Fibroblast of lung (primary cell): ENCODE measurements around the gene EEF1A2. TPM values are rescaled to one million over a fixed set of nuclear protein-coding genes. Genes with fewer than 3 reads are reported as not detected.

Source experiments
- DNase-seq, 2 donors: peaks; one replicate each; pipeline versions ENCODE4 v3.0.0 to v3.0.0-alpha.2; 2010; ENCODE audit warnings: low read depth in 2 of 2
- H2AFZ ChIP-seq: 2 replicates; pipeline ENCODE4 v1.5.1; 2012; ENCODE audit warnings: low read length, control low read depth, inconsistent platforms
- H3K27ac ChIP-seq: 2 replicates; pipeline ENCODE4 v1.5.1; 2011; ENCODE audit warnings: low read length, control low read depth; ENCODE audit not compliant: insufficient read depth
- H3K27me3 ChIP-seq: 2 replicates; pipeline ENCODE4 v1.5.1; 2011; ENCODE audit warnings: mild to moderate bottlenecking, low read length; ENCODE audit not compliant: control insufficient read depth, insufficient read depth
- H3K36me3 ChIP-seq: 2 replicates; pipeline ENCODE4 v1.5.1; 2011; ENCODE audit warnings: low read length; ENCODE audit not compliant: control insufficient read depth, insufficient read depth
- H3K4me1 ChIP-seq: 2 replicates; pipeline ENCODE4 v1.5.1; 2011; ENCODE audit warnings: low read length; ENCODE audit not compliant: control insufficient read depth, insufficient read depth; ENCODE audit errors: extremely low read depth
- H3K4me2 ChIP-seq: 2 replicates; pipeline ENCODE4 v1.5.1; 2011; ENCODE audit warnings: low read length, control low read depth; ENCODE audit not compliant: insufficient read depth; ENCODE audit errors: extremely low read depth
- H3K4me3 ChIP-seq, 4 experiments: fragments of 200-600 bp in 1 of 4; sonication (generic) in 1 of 4; replicated peaks in 1 of 4; 2 replicates each; pipeline ENCODE4 v1.5.1; 2011 to 2016; ENCODE audit warnings: low read length in 4 of 4, low read depth in 3 of 4, mild to moderate bottlenecking in 3 of 4, control low read depth in 2 of 4, inconsistent platforms in 1 of 4, mixed read lengths in 1 of 4; ENCODE audit not compliant: insufficient read depth in 1 of 4; ENCODE audit errors: control extremely low read depth in 1 of 4
- H3K79me2 ChIP-seq: 2 replicates; pipeline ENCODE4 v1.5.1; 2012; ENCODE audit warnings: mild to moderate bottlenecking, low read length, inconsistent platforms; ENCODE audit not compliant: control insufficient read depth, insufficient read depth
- H3K9ac ChIP-seq: 2 replicates; pipeline ENCODE4 v1.5.1; 2011; ENCODE audit warnings: mild to moderate bottlenecking, low read length, control low read depth; ENCODE audit not compliant: insufficient read depth
- H3K9me3 ChIP-seq: 2 replicates; pipeline ENCODE4 v1.5.1; 2012; ENCODE audit warnings: low read depth, low read length; ENCODE audit not compliant: control insufficient read depth, insufficient read depth
- H4K20me1 ChIP-seq: 2 replicates; pipeline ENCODE4 v1.5.1; 2011; ENCODE audit warnings: low read length; ENCODE audit not compliant: control insufficient read depth, insufficient read depth; ENCODE audit errors: extremely low read depth
- EZH2 ChIP-seq: IDR thresholded peaks from 2 replicates; pipeline ENCODE4 v1.5.1; 2012; ENCODE audit warnings: low read length, control low read depth, mild to moderate bottlenecking; ENCODE audit errors: missing control alignments
- polyA plus RNA-seq, 2 donors: library from polyadenylated mRNA; depleted of rRNA in 1 of 2; stranded (reverse) in 1 of 2; unstranded in 1 of 2; fragments of >200 nt; gene quantifications; 2 replicates each; pipeline ENCODE4 v1.2.1, GENCODE V29; 2011 to 2012; ENCODE audit warnings: missing spikeins in 1 of 2
- total RNA-seq: library from RNA; depleted of rRNA; stranded (reverse); fragments of >200 nt; gene quantifications from 2 replicates; pipeline ENCODE4 v1.2.1, GENCODE V29; 2014
- TF ChIP-seq, protein P1 (sequence below), 2 donors: IDR thresholded peaks in 1 of 2; conservative IDR thresholded peaks in 1 of 2; 1 replicate in 1 of 2; 2 replicates in 1 of 2; pipeline ENCODE4 v1.5.1; 2011 to 2012; ENCODE audit warnings: low read length in 2 of 2, control low read depth in 1 of 2, inconsistent platforms in 1 of 2, low read depth in 1 of 2, mild to moderate bottlenecking in 1 of 2

The EEF1A2 gene
- total and polyA plus RNA-seq, 2 donors (not counting 1 experiment from before 2014, with no cell fraction given) = 0.16 to 1.7 TPM

DNA sequence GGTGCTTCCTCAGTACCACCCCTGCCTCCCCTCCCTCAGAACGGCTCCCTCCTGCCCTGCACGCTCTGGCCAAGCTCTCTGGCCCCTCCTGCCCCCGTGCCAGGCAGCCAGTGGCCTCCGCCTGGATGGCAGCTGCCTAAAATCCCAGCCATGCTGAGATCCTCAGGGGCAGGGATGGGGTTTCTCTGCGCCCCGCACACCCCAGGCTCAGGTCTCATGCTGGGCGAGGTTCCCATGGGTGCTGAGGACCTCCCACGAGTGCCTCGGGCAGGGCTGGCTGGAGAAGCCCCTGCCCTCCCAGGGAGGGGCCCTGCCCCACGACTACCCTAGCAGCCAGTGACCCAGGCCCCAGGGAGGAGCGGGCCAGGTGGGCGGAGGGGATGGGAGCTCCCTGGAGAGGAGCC is 35.5 kb upstream of the EEF1A2 start:
- Histone ChIP-seq H2AFZ (no peak overlapping the region), H4K20me1 (no peaks in the 10 kb centered on the region), H3K4me3 (no peak overlapping the region), H3K9ac (no peak overlapping the region), H3K9me3 (no peaks in the 10 kb centered on the region), H3K79me2 (no peaks in the 10 kb centered on the region), H3K4me2 (no peak overlapping the region), H3K4me1 (peaks cover 5% of the 10 kb centered on the region), H3K27ac (no peak overlapping the region), H3K36me3 (no peaks in the 10 kb centered on the region), H3K27me3 (peaks cover 7% of the 10 kb centered on the region)
- TF ChIP-seq, protein P1, sequence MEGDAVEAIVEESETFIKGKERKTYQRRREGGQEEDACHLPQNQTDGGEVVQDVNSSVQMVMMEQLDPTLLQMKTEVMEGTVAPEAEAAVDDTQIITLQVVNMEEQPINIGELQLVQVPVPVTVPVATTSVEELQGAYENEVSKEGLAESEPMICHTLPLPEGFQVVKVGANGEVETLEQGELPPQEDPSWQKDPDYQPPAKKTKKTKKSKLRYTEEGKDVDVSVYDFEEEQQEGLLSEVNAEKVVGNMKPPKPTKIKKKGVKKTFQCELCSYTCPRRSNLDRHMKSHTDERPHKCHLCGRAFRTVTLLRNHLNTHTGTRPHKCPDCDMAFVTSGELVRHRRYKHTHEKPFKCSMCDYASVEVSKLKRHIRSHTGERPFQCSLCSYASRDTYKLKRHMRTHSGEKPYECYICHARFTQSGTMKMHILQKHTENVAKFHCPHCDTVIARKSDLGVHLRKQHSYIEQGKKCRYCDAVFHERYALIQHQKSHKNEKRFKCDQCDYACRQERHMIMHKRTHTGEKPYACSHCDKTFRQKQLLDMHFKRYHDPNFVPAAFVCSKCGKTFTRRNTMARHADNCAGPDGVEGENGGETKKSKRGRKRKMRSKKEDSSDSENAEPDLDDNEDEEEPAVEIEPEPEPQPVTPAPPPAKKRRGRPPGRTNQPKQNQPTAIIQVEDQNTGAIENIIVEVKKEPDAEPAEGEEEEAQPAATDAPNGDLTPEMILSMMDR (conservative IDR thresholded peaks at IDR 0.05 in 1 of 2, IDR thresholded peaks at IDR 0.05 in 1 of 2; ENCODE audit: low read depth in 1 of 2, low read length in 2 of 2) = no peak
- no peak for TF ChIP-seq EZH2
- no peak for DNase-seq

GRCh38 chr20:63533871-63534393 is 35.0 kb upstream of the EEF1A2 start:
- no peak overlapping the region for H3K4me3 ChIP-seq
- no peak for DNase-seq

GRCh38 chr20:63533388-63533787 is 34.5 kb upstream of the EEF1A2 start:
- no peak for DNase-seq
- no peaks in the 10 kb centered on the region for H3K79me2 ChIP-seq
- H3K27me3 ChIP-seq = peaks cover 7% of the 10 kb centered on the region
- H3K27ac ChIP-seq = no peak overlapping the region
- H3K4me3 ChIP-seq = no peak overlapping the region
- H3K4me2 ChIP-seq = no peak overlapping the region
- TF ChIP-seq EZH2 = no peak
- TF ChIP-seq, protein P1 (conservative IDR thresholded peaks at IDR 0.05 in 1 of 2, IDR thresholded peaks at IDR 0.05 in 1 of 2; ENCODE audit: low read depth in 1 of 2, low read length in 2 of 2) = no peak
- H3K4me1 ChIP-seq = peaks cover 5% of the 10 kb centered on the region
- H3K36me3 ChIP-seq = no peaks in the 10 kb centered on the region
- H3K9me3 ChIP-seq = no peaks in the 10 kb centered on the region
- no peaks in the 10 kb centered on the region for H4K20me1 ChIP-seq
- H2AFZ ChIP-seq = no peak overlapping the region
- no peak overlapping the region for H3K9ac ChIP-seq

More at GRCh38 chr20:63533871-63534393, 35.0 kb upstream of the EEF1A2 start:
- no peak overlapping the region for H3K9ac ChIP-seq
- no peak overlapping the region for H3K27ac ChIP-seq
- H3K79me2 ChIP-seq = no peaks in the 10 kb centered on the region
- no peaks in the 10 kb centered on the region for H3K9me3 ChIP-seq
- no peak overlapping the region for H2AFZ ChIP-seq
- H3K36me3 ChIP-seq = no peaks in the 10 kb centered on the region
- H3K4me2 ChIP-seq = no peak overlapping the region
- H4K20me1 ChIP-seq = no peaks in the 10 kb centered on the region
- peaks cover 7% of the 10 kb centered on the region for H3K27me3 ChIP-seq
- TF ChIP-seq EZH2 = no peak
- TF ChIP-seq, protein P1 (conservative IDR thresholded peaks at IDR 0.05 in 1 of 2, IDR thresholded peaks at IDR 0.05 in 1 of 2; ENCODE audit: low read depth in 1 of 2, low read length in 2 of 2) = no peak
- peaks cover 5% of the 10 kb centered on the region for H3K4me1 ChIP-seq
